Stimulated activated effector memory CD8-positive, alpha-beta T cell treated with anti-CD3 and anti-CD28 coated beads, Interleukin-12 subunit alpha, Interleukin-12 subunit beta, amount 100 ng/mL, for 72 hours (primary cell): Measurements from ENCODE around the gene SINHCAF.
A peak's percentile ranks its signal among the peaks of the same experiment; 100 is the strongest.
"Not testable (repeated sequence)": the region's sequence is repeated elsewhere in the genome, so short reads cannot be mapped to it uniquely, and the experiment has no call there.

ENCODE experiments used
- ATAC-seq: fragments of 150-1000 bp; cut with Tn5 transposase; 2 replicates; pipeline ENCODE4 v1.10.0; 2021
- DNase-seq, 2 donors: peaks; one replicate each; pipeline ENCODE4 v3.0.0; 2021 to 2022; ENCODE audit warnings: low spot score in 2 of 2
- H3K27ac Mint-ChIP-seq: one replicate; pipeline ENCODE4 v1.8.0; 2022; ENCODE audit warnings: mild to moderate bottlenecking, mixed read lengths
- H3K36me3 Mint-ChIP-seq: one replicate; pipeline ENCODE4 v1.8.0; 2022; ENCODE audit warnings: mild to moderate bottlenecking, mixed read lengths
- H3K4me1 Mint-ChIP-seq: one replicate; pipeline ENCODE4 v1.8.0; 2022; ENCODE audit warnings: mixed read lengths
- H3K4me3 Mint-ChIP-seq: one replicate; pipeline ENCODE4 v1.8.0; 2022; ENCODE audit warnings: mild to moderate bottlenecking, mixed read lengths
- H3K9me3 Mint-ChIP-seq: one replicate; pipeline ENCODE4 v1.8.0; 2022; ENCODE audit warnings: mixed read lengths

The SINHCAF gene

DNA sequence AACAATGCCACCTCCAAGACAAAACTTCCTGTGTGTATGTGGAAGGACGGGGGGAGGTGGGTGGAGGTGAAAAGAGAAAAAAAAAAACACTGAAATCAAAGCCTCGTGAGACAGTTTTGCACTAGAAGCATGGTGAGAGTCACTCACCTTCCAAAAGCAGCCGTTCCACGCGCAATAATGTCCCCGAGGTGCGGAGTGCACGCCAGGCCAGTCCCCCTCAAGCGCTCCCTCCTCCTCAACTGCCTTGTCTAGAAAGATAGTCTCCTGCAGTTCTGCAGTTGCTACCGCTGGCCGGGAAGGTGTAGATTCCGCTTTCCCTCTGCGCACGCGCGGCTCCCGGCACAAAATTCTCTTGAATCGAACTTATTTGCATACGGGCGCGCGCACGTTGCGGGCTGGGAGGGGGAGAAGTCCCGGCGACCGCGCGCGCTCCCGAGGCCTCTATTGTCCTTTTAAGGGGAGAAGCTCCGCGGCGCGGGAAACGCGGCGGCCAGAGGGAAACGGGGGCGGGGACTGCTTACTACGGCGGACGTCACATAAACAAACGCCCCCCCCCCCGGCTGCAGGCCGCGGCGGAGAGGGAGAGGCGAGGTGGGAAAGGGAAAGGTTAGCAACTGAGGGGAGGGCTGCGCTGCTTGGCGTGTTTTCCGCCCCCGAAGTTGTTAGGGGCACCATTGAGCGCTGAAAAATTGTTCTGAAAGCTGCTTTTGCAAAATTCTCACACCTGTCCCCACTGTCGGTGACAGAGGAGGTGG lies at the start of gene SINHCAF:
Gene SINHCAF, minus strand, starts transcription at position 274 of the 755 bp plus-strand sequence. CDS start 27,946 bp downstream, outside the sequence.
- peak within 1 kb of the TSS; percentile 89 for H3K4me3 Mint-ChIP-seq
- peaks cover 54% of the 10 kb centered on the region for H3K36me3 Mint-ChIP-seq

GRCh38 chr12:31375422-31375821 lies 49.5 kb upstream of the SINHCAF start:
- not testable (repeated sequence) for H3K4me3 Mint-ChIP-seq, ATAC-seq, H3K4me1 Mint-ChIP-seq, H3K27ac Mint-ChIP-seq, H3K9me3 Mint-ChIP-seq, DNase-seq, H3K36me3 Mint-ChIP-seq

More for the DNA sequence above, at the start of gene SINHCAF:
- Mint-ChIP-seq H3K9me3 (no peaks in the 10 kb centered on the region), H3K4me1 (peaks cover 25% of the 10 kb centered on the region), H3K27ac (peak within 1 kb of the TSS; percentile 95)
- peak; percentile 94 to 99 for DNase-seq
- peak; percentile 77 for ATAC-seq

DNA sequence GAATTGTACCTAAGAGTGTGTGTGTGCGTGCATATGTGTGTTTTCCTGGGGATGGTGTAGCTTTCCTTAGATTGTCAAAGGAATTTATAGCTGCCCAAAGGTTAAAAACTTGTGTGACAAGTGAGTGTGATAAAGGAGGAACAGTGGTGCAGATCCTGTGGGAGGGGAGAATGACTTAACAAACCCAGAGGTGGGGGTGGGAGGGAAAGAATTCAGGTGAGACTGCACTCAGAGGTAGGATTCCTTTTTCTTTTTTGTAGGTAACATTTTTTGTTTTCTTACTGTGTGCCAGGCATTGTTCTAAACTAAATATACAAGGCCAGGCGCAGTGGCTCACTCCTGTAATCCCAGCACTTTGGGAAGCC lies 45.3 kb upstream of the SINHCAF start:
- ATAC-seq (no peak), DNase-seq (no peak)
- H3K4me3 Mint-ChIP-seq: no peak overlapping the region
- no peaks in the 10 kb centered on the region for H3K9me3 Mint-ChIP-seq
- H3K4me1 Mint-ChIP-seq: no peaks in the 10 kb centered on the region
- H3K36me3 Mint-ChIP-seq: no peaks in the 10 kb centered on the region
- no peak overlapping the region for H3K27ac Mint-ChIP-seq

DNA sequence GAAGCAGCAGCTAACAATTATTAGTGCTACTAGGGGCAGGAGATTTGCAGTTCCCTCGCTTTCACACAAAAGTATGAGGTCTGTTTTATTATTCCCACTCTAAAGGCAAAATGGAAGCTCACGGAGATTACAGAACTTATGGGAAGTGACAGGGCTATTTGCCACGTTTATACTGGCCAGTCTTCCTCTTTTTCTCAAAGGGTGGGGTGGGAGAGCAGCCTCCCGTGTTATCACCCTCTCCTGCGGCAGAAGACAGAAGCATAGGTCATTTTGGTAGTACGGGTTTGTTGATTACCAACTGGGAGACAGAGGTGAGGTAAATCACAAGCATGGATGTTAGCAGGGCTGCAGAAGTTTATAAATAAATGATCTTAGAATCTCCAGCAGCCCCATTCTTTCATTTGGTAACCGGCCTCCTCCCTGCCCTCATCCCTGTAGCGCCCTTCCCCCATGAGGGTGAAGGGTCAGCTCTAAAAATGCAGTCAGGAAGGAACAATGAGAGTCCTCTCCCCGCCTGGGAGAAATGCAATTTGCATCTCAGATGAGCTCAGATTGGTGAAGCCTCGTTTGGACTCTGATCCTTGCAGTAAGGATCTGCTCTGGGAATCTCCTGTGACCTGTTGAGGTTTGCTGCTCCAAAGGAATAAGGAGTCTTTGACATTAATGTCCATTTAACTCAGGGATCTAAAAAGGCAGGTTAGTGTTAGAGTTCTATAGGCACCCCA lies 44.7 kb upstream of the SINHCAF start:
- H3K27ac Mint-ChIP-seq: no peak overlapping the region
- no peaks in the 10 kb centered on the region for H3K9me3 Mint-ChIP-seq
- no peaks in the 10 kb centered on the region for H3K36me3 Mint-ChIP-seq
- DNase-seq (no peak), ATAC-seq (no peak)
- H3K4me1 Mint-ChIP-seq: no peaks in the 10 kb centered on the region
- H3K4me3 Mint-ChIP-seq: no peak overlapping the region

GRCh38 chr12:31369712-31370521 lies 44.0 kb upstream of the SINHCAF start:
- no peak overlapping the region for H3K4me3 Mint-ChIP-seq
- H3K9me3 Mint-ChIP-seq: no peaks in the 10 kb centered on the region
- H3K4me1 Mint-ChIP-seq: no peaks in the 10 kb centered on the region
- H3K27ac Mint-ChIP-seq: no peak overlapping the region
- no peak for DNase-seq
- no peaks in the 10 kb centered on the region for H3K36me3 Mint-ChIP-seq
- ATAC-seq: no peak

GRCh38 chr12:31368666-31369361 lies 42.9 kb upstream of the SINHCAF start:
- Mint-ChIP-seq H3K4me1 (no peaks in the 10 kb centered on the region), H3K36me3 (no peaks in the 10 kb centered on the region), H3K4me3 (no peak overlapping the region)

GRCh38 chr12:31366104-31366621 lies 40.2 kb upstream of the SINHCAF start:
- H3K4me1 Mint-ChIP-seq: peaks cover 16% of the 10 kb centered on the region
- no peak overlapping the region for H3K27ac Mint-ChIP-seq
- DNase-seq: no peak

More at GRCh38 chr12:31368666-31369361, 42.9 kb upstream of the SINHCAF start:
- Mint-ChIP-seq H3K27ac (no peak overlapping the region), H3K9me3 (no peaks in the 10 kb centered on the region)
- no peak for ATAC-seq
- DNase-seq: no peak

DNA sequence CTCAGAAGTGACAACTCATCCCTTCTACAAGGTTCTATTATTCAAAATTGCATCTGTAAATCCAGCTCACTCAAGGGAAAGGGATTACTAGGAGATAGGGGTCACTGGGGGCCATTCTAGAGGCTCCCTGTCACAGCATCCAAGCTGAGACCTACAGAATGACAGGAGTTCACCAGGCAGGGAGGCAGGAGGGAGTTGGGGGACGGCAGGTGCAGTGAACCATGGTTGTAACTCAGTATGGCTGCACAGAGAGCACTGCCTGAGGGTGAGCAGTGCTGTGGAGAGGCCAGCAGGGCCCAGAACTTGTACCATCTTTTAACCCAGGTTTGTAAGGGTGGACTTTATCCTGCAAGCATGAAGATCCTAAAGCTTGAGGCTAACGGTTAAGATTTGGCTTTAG lies 37.9 kb upstream of the SINHCAF start:
- H3K9me3 Mint-ChIP-seq: no peaks in the 10 kb centered on the region
- DNase-seq (no peak), ATAC-seq (no peak)
- no peaks in the 10 kb centered on the region for H3K36me3 Mint-ChIP-seq
- no peak overlapping the region for H3K27ac Mint-ChIP-seq
- H3K4me3 Mint-ChIP-seq: no peak overlapping the region
- peaks cover 16% of the 10 kb centered on the region for H3K4me1 Mint-ChIP-seq

More at GRCh38 chr12:31366104-31366621, 40.2 kb upstream of the SINHCAF start:
- ATAC-seq: no peak
- Mint-ChIP-seq H3K4me3 (no peak overlapping the region), H3K36me3 (no peaks in the 10 kb centered on the region), H3K9me3 (no peaks in the 10 kb centered on the region)

DNA sequence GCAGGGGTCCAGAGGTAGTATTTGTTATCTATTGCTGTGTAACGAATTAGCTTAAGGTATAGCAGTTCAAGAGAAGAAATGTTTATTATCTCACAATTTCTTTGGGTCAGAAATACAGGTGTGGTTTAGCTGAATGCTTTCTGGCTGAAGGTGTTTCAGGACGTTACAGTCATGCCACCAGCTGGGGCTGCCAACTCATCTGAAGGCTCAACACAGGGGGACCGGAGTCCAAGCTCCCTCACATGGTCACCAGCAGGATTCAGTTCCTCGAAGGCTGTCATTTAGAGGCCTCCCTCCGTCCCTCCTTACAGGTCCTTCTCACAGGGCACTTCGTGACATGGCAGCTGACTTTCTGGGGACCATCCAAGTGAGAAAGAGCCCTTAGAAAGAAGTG lies 37.5 kb upstream of the SINHCAF start:
- Mint-ChIP-seq H3K27ac (peak overlapping the region; percentile 68), H3K4me3 (peak overlapping the region; percentile 59)

DNA sequence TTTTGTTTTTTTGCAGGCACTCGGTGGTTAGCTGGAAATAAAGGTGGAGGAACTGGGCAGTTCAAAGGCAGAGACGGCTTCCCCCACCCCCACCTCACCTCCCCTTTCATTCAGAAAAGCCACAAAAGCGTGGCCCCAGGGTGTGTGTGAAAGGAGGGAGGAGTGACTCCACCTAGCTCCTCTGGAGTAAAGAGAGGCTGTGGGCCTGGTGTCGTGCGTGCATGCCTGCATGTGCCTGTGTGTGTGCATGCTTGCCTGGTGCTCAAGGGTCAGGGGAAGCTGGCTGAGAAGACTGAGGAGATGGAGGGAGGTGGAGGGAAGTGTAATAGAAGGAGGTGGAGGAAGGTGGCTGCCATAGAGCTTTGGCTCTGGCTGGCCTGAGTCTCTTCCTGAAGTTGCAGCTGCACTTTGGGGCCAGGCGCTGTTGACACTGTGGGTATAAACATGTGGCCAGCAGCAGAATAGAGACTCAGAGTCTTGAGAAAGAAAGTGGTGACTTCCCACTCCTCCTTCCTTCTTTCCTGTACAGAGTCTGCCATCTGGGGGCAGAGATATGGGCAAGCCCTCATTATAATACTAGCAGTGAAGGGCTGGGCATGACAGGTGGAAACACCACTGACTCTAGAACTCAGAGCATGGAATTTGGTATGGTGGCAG lies 36.9 kb upstream of the SINHCAF start:
- Mint-ChIP-seq H3K36me3 (no peaks in the 10 kb centered on the region), H3K4me3 (peak overlapping the region; percentile 59), H3K27ac (peak overlapping the region; percentile 68), H3K9me3 (no peaks in the 10 kb centered on the region), H3K4me1 (peaks cover 16% of the 10 kb centered on the region)
- ATAC-seq (peak; percentile 80), DNase-seq (peak in 1 of 2 donors; percentile 52)

More for the DNA sequence above, 37.5 kb upstream of the SINHCAF start:
- ATAC-seq (no peak), DNase-seq (no peak)
- Mint-ChIP-seq H3K36me3 (no peaks in the 10 kb centered on the region), H3K4me1 (peaks cover 16% of the 10 kb centered on the region), H3K9me3 (no peaks in the 10 kb centered on the region)

DNA sequence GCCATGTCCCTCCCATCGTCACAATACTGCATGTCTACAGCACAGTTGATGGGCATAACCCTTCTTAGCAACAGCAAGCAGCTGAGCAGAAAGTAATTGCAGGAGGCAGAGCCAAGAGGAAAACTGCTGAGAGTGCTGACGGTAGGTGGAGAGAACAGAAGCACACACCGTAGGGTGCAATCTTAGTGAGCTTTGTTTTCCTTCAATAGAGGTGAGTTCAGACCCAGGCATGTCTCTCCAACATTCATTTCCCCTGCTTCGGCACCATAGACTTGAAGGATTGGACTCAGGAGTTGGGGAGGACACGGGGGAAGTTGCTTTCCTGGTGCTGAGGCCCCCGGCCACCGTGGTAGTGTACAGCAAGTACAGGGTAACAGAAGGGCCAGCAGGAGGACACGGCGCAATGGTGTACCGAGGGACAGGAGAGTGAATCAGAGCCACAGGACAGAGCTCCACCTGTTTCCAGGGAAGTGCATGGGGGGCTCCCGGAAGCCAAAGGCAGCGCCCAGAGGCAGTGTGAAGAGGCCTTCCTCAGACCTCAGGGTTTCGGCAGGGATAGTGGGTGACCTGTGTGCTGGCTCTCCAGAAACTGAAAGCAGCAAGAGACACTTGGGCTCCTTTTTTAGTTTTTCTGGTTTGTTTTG lies 36.3 kb upstream of the SINHCAF start:
- peak overlapping the region; percentile 68 for H3K27ac Mint-ChIP-seq
- peak overlapping the region; percentile 59 for H3K4me3 Mint-ChIP-seq
- no peaks in the 10 kb centered on the region for H3K9me3 Mint-ChIP-seq
- ATAC-seq: peak; percentile 55
- DNase-seq: peak in 1 of 2 donors; percentile 52
- no peaks in the 10 kb centered on the region for H3K36me3 Mint-ChIP-seq
- H3K4me1 Mint-ChIP-seq: peaks cover 16% of the 10 kb centered on the region

- DNase-seq: no peak
- no peak overlapping the region for H3K27ac Mint-ChIP-seq
- no peaks in the 10 kb centered on the region for H3K9me3 Mint-ChIP-seq
- no peaks in the 10 kb centered on the region for H3K36me3 Mint-ChIP-seq
- ATAC-seq: no peak
- H3K4me1 Mint-ChIP-seq: peaks cover 16% of the 10 kb centered on the region
- H3K4me3 Mint-ChIP-seq: peak overlapping the region; percentile 59
These were observed 35.8 kb upstream of the SINHCAF start for GRCh38 chr12:31361730-31362114.

DNA sequence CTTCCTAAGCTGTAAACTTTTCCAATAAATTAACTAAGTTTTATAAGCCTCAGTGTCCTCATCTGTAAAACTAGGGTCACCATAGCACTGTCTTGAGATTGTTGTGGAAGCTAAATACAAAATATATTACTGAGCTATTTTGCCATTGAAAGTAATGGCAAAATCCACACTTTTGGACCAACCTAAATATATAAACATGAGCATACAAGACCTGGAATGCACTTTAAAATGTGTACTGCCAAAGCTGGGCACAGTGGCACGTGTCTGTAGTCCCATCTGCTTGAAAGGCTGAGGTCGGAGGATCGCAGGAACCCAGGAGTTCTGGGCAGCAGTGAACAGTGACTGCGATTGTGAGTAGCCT lies 29.8 kb upstream of the SINHCAF start:
- Mint-ChIP-seq H3K36me3 (no peaks in the 10 kb centered on the region), H3K4me1 (no peaks in the 10 kb centered on the region), H3K27ac (no peak overlapping the region), H3K9me3 (no peaks in the 10 kb centered on the region), H3K4me3 (no peak overlapping the region)
- ATAC-seq: no peak
- no peak for DNase-seq
